ENCODE results near the gene F3. TPM values are rescaled to one million over a fixed set of nuclear protein-coding genes. Genes with fewer than 3 reads are reported as not detected.
A peak's percentile ranks its signal among the peaks of the same experiment; 100 is the strongest.

The F3 gene
- total RNA-seq, 1 donor from 2014 or later, result 32.3 TPM

DNA sequence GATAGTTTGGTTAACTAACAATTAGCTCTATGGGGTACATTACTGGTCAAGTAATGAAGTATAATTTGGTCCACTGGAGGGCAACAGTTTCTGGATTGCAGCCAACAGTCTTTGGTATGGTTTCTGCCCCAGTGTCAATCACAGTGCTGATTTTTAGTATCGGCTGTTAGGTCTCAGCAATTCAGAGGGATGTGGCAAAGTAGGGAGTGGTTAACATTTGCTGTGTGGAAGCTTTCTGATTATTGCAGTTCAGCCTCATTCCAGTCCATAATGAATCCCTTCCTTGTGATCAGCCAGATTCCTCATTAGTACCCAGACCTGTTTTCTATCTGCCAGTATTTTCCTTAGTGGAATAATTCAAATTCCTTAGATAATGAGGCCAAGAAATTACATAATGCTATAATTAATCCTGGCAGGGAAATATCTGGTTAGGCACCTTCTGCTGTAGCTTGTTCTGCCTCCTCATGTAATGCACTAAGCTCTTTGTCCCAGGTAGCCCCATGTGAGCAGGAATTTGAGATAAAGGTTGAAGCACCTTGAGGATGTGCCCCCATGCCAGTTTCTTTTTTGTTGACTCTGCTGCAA lies 14.0 kb downstream of the F3 start:
- no peak for DNase-seq (ENCODE audit: low spot score)

DNA sequence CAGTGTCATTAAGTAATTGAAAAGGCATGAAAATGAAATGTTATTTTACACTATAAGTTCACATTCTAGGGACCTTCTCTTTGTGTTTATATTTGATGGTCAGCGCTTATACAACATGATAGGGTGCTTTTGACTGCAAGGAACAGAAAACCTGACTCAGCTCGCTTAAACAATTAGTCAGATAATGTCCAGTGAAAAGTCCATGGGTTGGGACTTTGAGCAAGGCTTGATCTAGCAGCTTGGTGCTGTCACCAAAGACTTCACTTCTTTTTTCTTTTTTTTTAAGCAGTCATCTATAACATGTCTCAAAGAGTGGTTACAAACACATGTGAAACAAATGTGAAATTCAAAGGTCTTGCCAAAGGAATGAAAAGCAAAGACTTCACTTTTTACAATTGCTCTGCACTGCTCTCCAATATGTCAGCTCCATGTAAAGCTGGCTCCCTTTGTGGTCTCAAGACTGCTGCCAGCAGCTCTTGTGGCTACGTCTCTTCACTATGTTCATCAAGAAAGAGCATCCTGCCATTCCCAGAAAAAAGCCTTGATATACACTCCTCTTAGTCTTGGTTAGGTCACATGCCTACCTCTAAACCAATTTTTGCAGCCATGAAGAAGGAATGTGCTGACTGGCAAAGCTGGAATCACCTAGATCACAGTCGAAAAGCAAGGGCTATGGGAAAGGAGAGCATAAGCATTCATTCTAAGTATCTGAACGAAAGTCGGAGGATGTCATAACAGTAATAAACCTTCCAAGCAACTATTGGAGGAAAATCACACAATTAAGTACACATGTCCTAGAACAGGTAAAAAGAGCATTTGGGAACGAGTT lies 15.2 kb downstream of the F3 start:
- DNase-seq (ENCODE audit: low spot score), result no peak

DNA sequence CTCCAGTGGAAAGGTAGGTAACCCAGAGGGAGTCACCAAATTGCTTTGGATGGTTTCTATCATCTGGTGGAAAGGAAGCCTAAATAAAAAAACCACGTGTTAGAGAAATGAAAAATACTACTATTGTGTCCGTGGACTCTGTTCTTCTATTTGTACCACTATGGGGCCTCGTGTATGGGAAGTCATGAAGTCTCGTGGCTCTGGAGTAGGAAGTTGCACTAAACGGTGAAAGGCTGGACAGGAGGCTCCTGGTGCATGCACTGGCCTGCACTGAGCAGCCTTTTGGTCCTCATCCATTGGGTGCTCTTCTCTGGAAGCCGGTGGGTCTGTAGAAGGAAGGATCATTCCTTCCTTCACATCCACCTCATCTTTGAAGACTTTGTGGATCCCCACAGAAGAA lies 17.0 kb downstream of the F3 start:
- DNase-seq (ENCODE audit: low spot score), result no peak

DNA sequence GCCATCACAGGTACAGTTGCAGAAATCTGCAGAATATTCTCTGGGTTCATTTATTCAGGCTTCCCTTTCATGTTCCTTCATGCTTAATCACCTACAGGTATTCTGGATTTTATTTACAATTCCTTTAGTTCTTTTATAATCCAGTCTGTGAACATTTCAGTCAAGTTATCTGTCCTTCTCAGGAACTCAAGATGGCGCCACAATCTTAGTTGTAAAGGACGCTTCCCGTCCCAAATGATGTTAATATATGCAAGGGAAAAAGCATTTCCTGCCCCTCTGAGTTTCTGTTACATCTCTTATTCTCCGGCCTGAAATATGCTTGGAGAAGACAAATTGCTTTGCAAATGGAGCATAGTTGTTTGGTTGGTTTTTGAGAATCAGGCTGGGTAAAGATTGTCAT lies 19.3 kb downstream of the F3 start:
- DNase-seq (ENCODE audit: low spot score), result no peak

DNA sequence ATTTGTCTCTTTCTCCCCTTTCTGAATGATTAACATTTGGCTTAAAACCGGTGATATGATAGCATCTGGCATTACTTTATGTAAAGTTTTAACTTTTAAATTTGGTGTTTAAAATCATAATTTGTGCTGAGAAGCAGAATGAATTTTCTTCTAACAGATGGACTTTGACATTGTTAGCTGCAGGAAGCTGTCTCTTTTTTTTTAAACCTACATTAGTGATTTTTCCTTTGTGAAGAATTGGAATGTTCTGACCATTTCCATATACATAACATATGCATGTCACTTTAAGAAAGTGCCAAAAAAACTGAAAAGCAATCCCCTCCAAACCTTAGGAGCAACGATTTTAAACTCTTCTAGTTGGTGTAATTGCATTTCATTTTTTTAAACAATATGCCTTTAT lies 22.2 kb downstream of the F3 start:
- DNase-seq (ENCODE audit: low spot score), result no peak

DNA sequence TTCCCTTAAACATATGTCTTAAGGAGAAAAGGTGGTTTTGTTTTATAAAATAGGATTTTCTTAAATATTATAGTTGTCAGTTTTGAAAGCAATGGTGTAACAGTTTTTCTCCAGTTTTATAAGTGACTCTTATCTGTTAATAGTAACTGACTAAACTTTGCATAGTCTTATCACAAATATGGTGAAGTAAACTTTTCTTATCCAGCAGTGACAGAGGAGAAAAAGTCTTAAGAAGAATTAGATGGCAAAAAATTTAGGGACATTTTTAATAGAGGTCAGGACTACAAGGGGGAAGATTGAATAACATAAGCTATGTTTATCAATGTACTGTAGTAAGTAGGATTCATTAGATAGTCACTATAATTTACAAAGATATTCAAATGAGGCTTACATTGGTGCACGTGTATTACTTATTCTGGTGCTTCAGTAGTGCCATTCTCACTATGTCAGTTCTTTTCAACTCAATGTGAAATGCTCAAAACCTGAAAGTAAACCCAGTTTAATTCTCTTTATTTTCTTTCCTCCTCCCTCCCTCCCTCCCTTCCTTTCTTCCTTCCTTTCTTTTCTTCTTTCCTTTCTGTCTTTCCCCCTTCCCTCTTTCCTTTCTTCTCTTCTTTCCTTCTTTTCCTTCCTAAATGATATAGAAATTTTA lies 26.1 kb downstream of the F3 start:
- no peak for DNase-seq (ENCODE audit: low spot score)

DNA sequence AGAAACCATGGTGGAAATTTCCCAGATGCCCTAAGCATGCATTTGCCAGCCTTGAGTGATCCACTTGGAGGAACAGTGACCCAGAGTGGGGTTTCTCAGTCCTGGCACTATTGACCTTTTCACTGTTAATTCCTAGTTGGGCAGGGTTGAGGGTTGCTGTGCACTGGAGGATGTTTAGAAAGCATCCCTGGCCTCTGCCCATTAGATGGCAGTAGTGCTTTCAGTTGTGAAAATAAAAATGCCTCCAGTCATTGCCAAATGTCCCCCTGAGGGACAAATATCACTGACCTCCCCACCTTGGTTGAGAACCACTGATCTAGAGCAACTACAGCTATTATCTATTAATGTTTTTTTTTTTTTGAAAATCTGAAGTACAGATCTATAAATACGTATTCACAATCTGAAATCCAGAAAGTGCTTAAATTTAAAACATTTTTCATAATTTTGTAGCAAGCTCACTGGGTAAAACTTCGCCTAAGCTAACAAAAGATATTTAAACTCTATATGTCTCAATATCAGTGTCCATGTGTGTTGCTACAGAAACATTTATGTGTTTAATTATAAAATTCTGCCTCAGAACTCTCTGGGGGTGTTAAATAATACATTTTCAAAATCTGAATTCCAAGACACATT lies 27.3 kb downstream of the F3 start:
- DNase-seq (ENCODE audit: low spot score), result no peak

DNA sequence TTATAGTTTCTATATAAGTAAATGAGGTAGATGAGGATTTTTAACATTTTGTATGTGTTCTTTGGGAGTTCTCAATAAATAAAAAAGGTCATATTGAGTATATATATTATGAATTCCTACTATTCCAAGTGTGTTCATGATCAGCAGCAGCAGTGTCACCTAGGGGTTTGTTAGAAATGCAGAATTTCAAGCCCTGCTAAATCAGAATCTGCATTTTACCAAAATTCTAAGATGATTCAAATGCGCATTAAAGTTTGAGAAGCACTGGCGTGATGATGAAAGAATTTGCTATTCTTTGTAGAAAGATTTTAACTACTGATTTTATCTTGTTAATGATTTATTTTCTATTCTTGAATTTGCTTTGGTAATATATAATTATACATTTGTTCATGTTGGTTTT lies 28.7 kb downstream of the F3 start:
- DNase-seq (ENCODE audit: low spot score), result no peak

DNA sequence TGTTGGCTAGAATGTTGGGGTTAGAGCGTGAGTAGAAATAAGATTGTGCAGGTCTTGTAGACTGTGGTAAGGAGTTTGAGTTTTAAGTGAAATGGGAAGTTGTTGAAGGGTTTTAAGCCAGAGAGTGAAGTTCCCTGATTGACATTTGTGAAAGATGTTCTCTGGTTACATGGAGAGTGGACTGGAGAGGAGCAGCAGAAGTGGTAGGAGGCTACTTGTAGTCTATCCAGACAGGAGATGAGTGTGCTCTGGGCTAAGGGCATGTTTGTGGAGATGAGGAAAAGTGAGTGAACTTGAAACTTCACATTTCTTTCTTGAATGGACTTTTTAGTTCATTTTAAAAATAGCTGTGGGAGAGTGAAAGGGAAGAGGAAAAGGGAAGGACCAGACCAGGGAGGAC lies 37.0 kb downstream of the F3 start:
- no peak for DNase-seq (ENCODE audit: low spot score)

DNA sequence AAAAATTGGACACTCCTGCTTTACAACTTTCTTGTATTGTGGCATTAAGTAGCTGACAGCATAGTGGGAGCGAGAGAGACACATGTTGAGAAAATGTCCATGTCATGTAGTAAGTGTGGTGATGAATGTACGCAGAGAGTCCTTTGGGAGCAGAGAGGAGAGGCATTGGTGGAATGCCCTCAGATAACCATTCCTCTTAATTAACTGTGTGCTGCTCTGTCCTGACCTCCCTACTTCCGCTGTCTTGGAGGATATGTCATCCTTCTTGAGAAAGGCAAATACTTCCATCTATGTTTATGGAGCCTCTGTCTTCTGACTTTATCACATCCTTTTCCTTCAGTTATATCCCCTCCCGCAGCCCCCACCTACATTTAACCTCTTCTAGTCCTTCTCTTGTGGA lies 38.4 kb downstream of the F3 start:
- no peak for DNase-seq (ENCODE audit: low spot score)

DNA sequence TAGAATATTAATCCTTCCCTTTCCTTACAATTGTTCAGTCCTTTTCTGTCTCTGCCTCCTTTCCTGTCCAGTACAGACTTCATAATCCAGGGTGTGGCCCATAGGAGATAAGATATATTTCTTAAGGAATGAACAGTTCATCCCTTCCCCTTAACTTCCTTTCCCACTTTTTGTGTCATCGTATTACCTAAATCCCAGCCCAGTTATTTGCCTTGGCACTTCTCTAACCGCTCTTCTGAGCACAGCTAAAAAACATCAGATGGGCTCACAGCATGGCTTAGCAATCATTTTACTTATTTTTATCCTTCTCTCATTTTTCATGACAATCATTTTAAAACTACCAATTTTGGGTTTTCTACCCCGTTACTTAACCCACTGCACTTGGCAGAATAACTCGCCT lies 39.6 kb downstream of the F3 start:
- DNase-seq (ENCODE audit: low spot score), result no peak

DNA sequence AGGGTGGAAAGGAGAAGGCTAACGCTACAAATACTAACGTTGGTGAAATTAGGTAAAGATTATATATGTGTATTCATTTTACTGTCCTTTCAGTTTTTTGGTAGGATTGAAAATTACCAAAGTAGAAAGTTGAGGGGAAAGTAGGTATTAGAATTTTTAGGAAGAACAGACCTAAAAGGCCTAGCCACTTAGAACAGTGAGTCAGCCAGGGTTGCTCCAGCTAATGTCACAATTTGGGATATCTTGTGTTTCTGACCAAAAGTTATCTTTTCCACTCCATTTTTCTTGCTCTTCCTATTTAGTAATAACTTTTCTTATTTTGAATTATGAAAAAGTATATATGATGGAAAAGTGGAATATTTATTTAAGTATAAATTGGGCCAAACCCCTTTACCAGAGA lies 40.1 kb downstream of the F3 start:
- DNase-seq (ENCODE audit: low spot score), result no peak

DNA sequence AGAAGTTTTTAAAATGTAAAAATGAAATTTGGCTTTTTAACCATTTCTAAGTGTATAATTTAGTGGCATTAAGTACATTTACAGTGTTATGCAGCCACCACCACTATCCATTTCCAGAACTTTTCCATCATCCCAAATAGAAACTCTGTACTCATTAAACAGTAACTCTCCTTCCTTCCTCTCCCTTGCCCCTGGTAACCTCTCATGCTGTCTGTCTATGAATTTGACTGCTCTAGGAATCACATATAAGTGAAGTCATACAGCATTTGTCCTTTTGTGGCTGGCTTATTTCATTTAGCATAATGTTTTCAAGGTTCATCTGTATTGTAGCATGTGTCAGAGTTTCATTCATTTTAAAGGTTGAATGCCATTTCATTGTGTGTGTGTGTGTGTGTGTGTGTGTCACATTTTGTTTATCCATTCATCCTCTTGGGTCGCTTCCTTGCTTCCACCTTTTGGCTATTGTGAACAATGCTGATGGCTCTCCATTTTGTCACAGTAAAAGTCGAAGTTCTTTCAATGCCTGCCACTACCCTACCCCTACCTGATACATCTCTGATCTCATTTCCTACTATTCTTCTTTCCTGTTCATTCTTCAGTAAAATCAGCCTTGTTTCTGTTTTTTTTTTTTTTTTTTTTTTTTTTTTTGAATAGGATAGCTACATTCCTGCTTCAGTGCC lies 45.3 kb downstream of the F3 start:
- no peak for DNase-seq (ENCODE audit: low spot score)

DNA sequence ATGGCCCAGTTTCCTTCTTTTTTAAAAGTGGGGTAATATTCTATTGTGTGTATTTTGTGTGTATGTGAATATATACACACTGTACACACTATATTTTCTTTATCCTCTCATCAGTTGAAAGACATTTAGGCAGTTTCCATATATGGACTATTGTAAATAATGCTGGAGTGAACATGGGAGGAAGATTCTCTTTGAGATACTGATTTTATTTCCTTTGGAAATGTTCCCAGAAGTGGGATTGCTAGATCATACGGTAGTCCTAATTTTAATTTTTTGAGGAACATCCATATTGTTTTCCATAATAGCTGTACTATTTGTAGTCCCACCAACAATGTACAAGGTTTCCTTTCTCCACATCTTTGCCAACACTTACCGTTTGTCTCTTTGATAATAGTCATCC lies 51.0 kb downstream of the F3 start:
- DNase-seq (ENCODE audit: low spot score), result no peak

DNA sequence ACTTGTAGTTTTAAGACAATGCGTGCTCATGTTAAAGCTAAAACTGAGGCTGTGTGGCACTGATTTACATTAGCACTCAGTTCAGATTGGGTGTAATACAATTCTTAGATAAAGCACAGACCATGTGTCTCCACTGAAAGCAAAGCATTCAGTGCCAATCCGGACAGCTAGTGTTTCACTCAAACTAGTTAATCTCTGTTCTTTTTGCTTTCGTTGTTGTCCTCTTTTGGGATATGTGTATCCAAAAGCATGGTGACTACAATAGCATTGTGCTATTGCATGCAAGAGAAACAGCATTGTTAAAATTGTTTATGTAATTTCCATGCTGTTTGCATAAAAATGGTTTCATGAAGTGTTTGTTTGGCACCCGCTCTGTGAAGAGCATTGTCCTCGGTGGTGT lies 54.6 kb downstream of the F3 start:
- DNase-seq (ENCODE audit: low spot score), result no peak

DNA sequence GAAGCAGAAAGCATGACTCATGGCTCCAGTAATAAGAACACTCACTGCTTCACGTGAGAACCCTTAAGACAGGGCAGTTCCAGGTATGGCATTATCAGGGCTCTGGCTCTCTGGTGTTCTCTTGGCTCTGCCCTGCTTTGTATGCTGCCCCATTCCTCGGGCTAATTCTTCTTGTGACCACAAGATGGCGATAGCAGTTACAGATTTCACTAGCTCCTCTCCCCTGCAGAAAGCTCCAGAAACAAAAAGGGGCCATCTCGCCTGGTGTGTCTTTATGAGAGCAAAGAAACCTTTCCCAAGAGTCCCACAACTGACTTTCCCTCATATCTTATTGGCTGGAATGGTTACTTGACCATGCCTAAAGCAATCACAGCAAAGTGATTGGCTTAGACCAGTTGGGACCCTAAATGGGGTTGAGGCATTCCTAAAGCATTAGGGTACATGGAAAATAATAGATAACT lies 60.1 kb downstream of the F3 start:
- DNase-seq (ENCODE audit: low spot score), result peak; percentile 46

DNA sequence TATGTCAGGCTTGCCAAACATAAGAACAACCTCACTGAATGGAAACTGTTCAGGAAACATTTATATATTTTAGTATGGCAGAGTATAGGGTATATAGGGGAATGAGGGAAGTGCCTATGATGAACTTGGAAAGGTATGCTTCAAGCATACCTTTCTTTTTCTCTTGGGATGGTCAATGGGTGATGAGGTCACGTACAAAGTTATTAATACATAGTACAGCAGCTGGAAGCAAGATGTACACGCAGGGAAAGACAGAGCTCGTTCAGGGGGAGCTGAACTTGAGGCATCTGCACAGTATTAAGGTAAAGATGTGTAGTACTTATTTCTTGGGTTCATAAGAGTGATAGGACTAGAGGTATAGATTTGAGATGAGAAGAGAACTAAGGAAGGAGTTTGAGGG lies 61.9 kb downstream of the F3 start:
- no peak for DNase-seq (ENCODE audit: low spot score)

Other genes starting within 250 kb of the F3 start
- gene ABCD3, start 123.4 kb downstream of the F3 start, total RNA-seq, result 126 TPM